Panc1 (cell line): ENCODE data around the gene DTNB. TPM values are rescaled to one million over a fixed set of nuclear protein-coding genes. Genes with fewer than 3 reads are reported as not detected.
A peak's percentile ranks its signal among the peaks of the same experiment; 100 is the strongest.

ENCODE experiments used
- ATAC-seq: fragments of 200-7000 bp; cut with Tn5 transposase; 2 replicates; pipeline ENCODE4 v1.9.1; 2020; ENCODE audit warnings: mild to moderate bottlenecking, moderate library complexity
- BruUV-seq: library from RNA; stranded (reverse); fragments of 400-500 nt; replicated peaks from 2 replicates; lab custom pipeline; 2021; lab: Mats Ljungman, UMichigan
- CTCF ChIA-PET: fragments of 300-600 bp; sonication (Branson Sonifier 250); formaldehyde crosslinking; loops from one replicate; lab custom pipeline; 2022; ENCODE audit warnings: antibody characterized with exemption; lab: Charles Lee
- POLR2A ChIA-PET: fragments of 300-600 bp; sonication (Branson Sonifier 250); formaldehyde crosslinking; loops from one replicate; lab custom pipeline; 2022; ENCODE audit warnings: antibody characterized with exemption; lab: Charles Lee
- DNase-seq: peaks from one replicate; pipeline ENCODE4 v3.0.0-alpha.2; 2010; ENCODE audit warnings: low read depth, low spot score
- H3K27ac ChIP-seq: 2 replicates; pipeline ENCODE4 v1.5.1; 2011; ENCODE audit warnings: mild to moderate bottlenecking, low read length, inconsistent platforms
- H3K27me3 ChIP-seq: fragments of 200-500 bp; sonication (Bioruptor generic); 2 replicates; pipeline ENCODE4 v1.6.0; 2014; ENCODE audit warnings: low read length, inconsistent platforms; ENCODE audit not compliant: control insufficient read depth, insufficient read depth
- H3K36me3 ChIP-seq: fragments of 200-500 bp; sonication (Bioruptor generic); 2 replicates; pipeline ENCODE4 v1.5.1; 2014; ENCODE audit warnings: inconsistent platforms, mild to moderate bottlenecking, low read length, moderate library complexity; ENCODE audit not compliant: control insufficient read depth, insufficient read depth
- H3K4me1 ChIP-seq: 2 replicates; pipeline ENCODE4 v1.5.1; 2011; ENCODE audit warnings: inconsistent platforms, mild to moderate bottlenecking, low read length, moderate library complexity; ENCODE audit not compliant: control insufficient read depth, insufficient read depth
- H3K4me3 ChIP-seq, 2 experiments: 2 replicates each; pipeline ENCODE4 v1.5.1; 2011 to 2012; ENCODE audit warnings: low read depth in 2 of 2, low read length in 2 of 2, mild to moderate bottlenecking in 2 of 2, inconsistent platforms in 1 of 2, moderate library complexity in 1 of 2
- H3K9me3 ChIP-seq: fragments of 200-500 bp; sonication (Bioruptor generic); 2 replicates; pipeline ENCODE4 v1.5.1; 2014; ENCODE audit warnings: low read depth, mild to moderate bottlenecking, inconsistent platforms, low read length, moderate library complexity; ENCODE audit not compliant: control insufficient read depth, insufficient read depth
- CTCF ChIP-seq: fragments of 450-650 bp; IDR thresholded peaks from 2 replicates; pipeline ENCODE4 v1.5.1; 2017; ENCODE audit warnings: mild to moderate bottlenecking
- POLR2AphosphoS5 ChIP-seq: IDR thresholded peaks from 2 replicates; pipeline ENCODE4 v1.6.1; 2012; ENCODE audit warnings: mild to moderate bottlenecking, low read depth, low read length, moderate library complexity
- REST ChIP-seq, 2 experiments: IDR thresholded peaks; 2 replicates each; pipeline ENCODE4 v1.6.1; 2011 to 2012; ENCODE audit warnings: low read depth in 2 of 2, control low read depth in 1 of 2, low read length in 1 of 2, mild to moderate bottlenecking in 1 of 2, moderate library complexity in 1 of 2; ENCODE audit not compliant: insufficient read depth in 1 of 2
- SIN3A ChIP-seq: IDR thresholded peaks from 2 replicates; pipeline ENCODE4 v1.6.1; 2012; ENCODE audit warnings: low read depth, mild to moderate bottlenecking, low read length, moderate library complexity, borderline replicate concordance; ENCODE audit not compliant: insufficient read depth
- TCF7L2 ChIP-seq: IDR thresholded peaks from 2 replicates; pipeline ENCODE4 v1.6.1; 2011; ENCODE audit warnings: mild to moderate bottlenecking, low read depth, low read length, inconsistent platforms
- in situ Hi-C: cut with HindIII; loops from 2 replicates; pipeline ENCODE4 v1.10.0; 2016; ENCODE audit warnings: low sequenced_read_pairs, low pct_unique_long_range_greater_than_20kb
- intact Hi-C: fragments of 100-400 bp; cut with micrococcal nuclease; formaldehyde crosslinking; loops from one replicate; pipeline ENCODE4 v1.10.0; 2022; ENCODE audit not compliant: unreplicated experiment
- total RNA-seq: library from RNA; stranded (reverse); gene quantifications from one replicate; pipeline ENCODE4 v1.2.1, GENCODE V29; 2021; ENCODE audit not compliant: unreplicated experiment

DTNB gene
- total RNA-seq, 1 experiment from 2014 or later: 37.8 TPM

GRCh38 chr2:25672494-25673299 lies 680 bp downstream of the DTNB start:
- H3K36me3 ChIP-seq: no peaks in the 10 kb centered on the region
- POLR2A ChIA-PET: interaction anchor here (0.7 kb wide), 1 partner anchor 172 kb away, joined by 3 read pairs; no protein-coding TSS in a partner anchor
- in situ Hi-C loops: no loop called here
- peak; percentile 76 for ATAC-seq
- BruUV-seq: no TSS peak
- peak overlapping the region; percentile 77 to 90 for H3K4me3 ChIP-seq
- TF ChIP-seq REST (IDR thresholded peaks at IDR 0.05; ENCODE audit: insufficient read depth in 1 of 2, low read depth in 2 of 2, low read length in 1 of 2) (no peak), SIN3A (no peak), CTCF (no peak), TCF7L2 (no peak), POLR2AphosphoS5 (no peak)
- H3K4me1 ChIP-seq: peaks cover 24% of the 10 kb centered on the region
- peak overlapping the region; percentile 88 for H3K27ac ChIP-seq
- CTCF ChIA-PET: interaction anchor here (0.7 kb wide), 1 partner anchor 59 kb away, joined by 6 read pairs; no protein-coding TSS in a partner anchor
- peak; percentile 28 for DNase-seq
- intact Hi-C loops: no loop called here
- H3K27me3 ChIP-seq: no peaks in the 10 kb centered on the region
- no peaks in the 10 kb centered on the region for H3K9me3 ChIP-seq

- ChIA-PET CTCF (no interaction called here), POLR2A (no interaction called here)
- Histone ChIP-seq H3K4me1 (peaks cover 24% of the 10 kb centered on the region), H3K4me3 (peak overlapping the region; percentile 77 to 90), H3K9me3 (no peaks in the 10 kb centered on the region), H3K27me3 (no peaks in the 10 kb centered on the region), H3K36me3 (no peaks in the 10 kb centered on the region), H3K27ac (0 out of 2 replicates have a peak overlapping the region, but pooled peaks have one; percentile 30)
- intact Hi-C loops (no loop called here), in situ Hi-C loops (no loop called here)
- TF ChIP-seq TCF7L2: no peak
- no peak for TF ChIP-seq SIN3A
- BruUV-seq: no TSS peak
- no peak for ATAC-seq
- no peak for DNase-seq
These were observed 1.8 kb downstream of the DTNB start for GRCh38 chr2:25671622-25672021.

- no peak for TF ChIP-seq TCF7L2
- TF ChIP-seq CTCF: no peak
- no peak for TF ChIP-seq REST (IDR thresholded peaks at IDR 0.05; ENCODE audit: insufficient read depth in 1 of 2, low read depth in 2 of 2, low read length in 1 of 2)
- no peak for TF ChIP-seq POLR2AphosphoS5
- no peak for TF ChIP-seq SIN3A
- CTCF ChIA-PET: no interaction called here
- in situ Hi-C loops (no loop called here), intact Hi-C loops (no loop called here)
- no peaks in the 10 kb centered on the region for H3K9me3 ChIP-seq
- no peaks in the 10 kb centered on the region for H3K36me3 ChIP-seq
- H3K27me3 ChIP-seq: no peaks in the 10 kb centered on the region
- BruUV-seq: no TSS peak
- POLR2A ChIA-PET: no interaction called here
- DNase-seq (no peak), ATAC-seq (no peak)
- no peak overlapping the region for H3K27ac ChIP-seq
- peaks cover 33% of the 10 kb centered on the region for H3K4me1 ChIP-seq
- no peak overlapping the region for H3K4me3 ChIP-seq
These were observed 3.9 kb downstream of the DTNB start for GRCh38 chr2:25669520-25669919.
